NOMO-1 treated with dmso at 0.1 percent for 144 hours (cell line): ENCODE results near the gene PKD1L1.
"Not testable (repeated sequence)": the region's sequence is repeated elsewhere in the genome, so short reads cannot be mapped to it uniquely, and the experiment has no call there.

ENCODE experiments used
- DNase-seq: peaks from one replicate; lab custom pipeline; 2025; ENCODE audit not compliant: unreplicated experiment; lab: John Stamatoyannopoulos, UW

The PKD1L1 gene

DNA sequence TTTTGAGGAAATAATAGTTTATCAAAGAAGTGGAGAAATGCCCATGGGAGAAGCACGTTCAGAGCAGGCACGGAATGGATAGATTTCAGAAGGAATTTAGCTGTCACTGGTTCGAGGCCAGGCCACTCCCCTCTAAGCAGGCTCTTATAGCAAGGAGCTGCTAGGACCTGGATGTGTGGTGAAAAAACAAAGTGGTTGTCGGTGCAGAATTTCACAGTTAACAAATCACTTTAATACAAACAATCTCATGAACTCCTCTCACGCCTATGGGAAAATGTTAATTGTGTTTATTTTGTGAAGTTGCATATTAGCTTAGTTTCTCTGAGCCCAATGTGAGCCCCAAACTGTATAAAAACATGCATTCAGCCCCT, 176.3 kb downstream of the PKD1L1 start:
- DNase-seq = no peak

- DNase-seq = no peak
These were observed 176.8 kb downstream of the PKD1L1 start for GRCh38 chr7:47771336-47771989.

DNA sequence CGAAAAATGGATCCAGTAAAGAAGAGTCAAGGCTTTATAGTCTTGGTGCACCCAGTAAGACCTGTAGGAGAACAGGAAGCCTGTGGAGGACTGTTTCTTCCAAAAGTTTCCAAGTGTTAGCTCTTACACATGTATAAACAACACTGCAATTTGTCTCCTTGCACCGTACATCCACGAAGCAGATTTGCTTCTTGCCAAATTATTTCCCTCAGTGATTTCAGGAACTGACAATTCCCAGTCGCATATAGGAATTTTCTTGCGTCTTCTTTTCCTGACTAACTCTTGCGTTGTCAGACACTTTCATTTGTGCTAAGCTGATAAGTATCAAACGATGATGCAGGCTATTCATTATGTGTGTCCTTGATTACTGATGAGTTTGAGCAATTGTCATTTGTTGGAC, 182.1 kb downstream of the PKD1L1 start:
- no peak for DNase-seq

- DNase-seq = no peak
These were observed 182.8 kb downstream of the PKD1L1 start for GRCh38 chr7:47765373-47765979.

DNA sequence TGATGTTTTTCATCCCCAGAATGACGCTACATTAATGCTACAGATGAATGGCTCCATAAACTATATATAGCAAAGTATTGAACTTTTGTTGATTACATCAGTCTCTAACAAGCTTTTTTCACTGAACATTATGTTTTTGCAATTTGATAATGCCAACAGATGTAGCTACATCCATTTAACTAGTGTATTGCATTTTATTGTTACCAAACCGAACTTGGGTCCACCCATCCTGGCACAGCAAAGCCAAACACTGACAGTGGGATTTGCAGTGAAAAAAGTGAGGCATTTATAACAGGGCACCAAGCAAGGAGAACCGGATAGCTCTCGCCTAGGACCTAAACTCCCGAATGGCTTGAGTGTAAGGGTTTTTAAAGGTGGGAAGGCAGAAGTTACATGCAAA, 183.5 kb downstream of the PKD1L1 start:
- DNase-seq = no peak

DNA sequence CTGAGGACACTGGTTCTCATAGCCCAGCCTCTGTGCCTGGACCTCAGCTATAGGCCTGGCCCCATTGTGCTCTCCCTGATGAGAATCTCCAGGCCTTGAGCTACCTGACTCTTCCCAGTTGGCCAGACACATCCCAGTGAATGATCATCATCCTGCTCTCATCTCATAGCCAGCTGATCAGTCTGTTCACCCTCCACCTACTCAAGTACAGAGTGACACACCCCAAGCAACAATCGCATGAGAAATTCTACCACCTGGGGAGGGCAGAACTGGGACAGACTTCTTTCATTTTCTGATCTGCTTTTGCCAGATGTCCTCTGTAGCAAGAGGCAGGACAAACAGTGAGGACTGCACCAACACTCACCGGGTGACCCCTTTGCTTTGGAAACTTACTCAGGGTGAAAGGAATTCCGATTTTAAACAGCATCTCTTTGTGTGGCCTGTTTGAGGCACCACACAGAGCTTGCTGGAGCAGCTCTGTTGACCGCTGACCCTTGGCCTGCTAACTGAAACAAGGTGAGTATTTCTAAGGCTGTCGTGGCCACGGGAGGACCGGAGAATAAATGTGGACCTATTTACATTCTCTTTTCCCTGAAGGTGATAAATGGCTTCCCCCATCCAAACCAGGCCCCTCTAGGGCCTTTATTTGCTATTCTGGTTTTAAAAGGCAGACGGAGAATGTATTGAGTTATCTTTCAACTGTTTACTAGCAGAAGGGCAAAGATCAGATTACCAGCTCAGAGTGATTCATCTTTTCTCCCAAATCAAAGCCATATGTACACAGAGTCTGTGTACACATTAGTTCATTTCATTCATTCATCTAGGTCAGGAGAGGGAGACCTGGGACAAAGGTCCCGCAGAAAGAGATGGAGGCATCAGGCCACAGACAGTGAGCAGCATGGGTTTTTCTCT, 184.9 kb downstream of the PKD1L1 start:
- DNase-seq = no peak

GRCh38 chr7:47762746-47763062, 185.6 kb downstream of the PKD1L1 start:
- no peak for DNase-seq

DNA sequence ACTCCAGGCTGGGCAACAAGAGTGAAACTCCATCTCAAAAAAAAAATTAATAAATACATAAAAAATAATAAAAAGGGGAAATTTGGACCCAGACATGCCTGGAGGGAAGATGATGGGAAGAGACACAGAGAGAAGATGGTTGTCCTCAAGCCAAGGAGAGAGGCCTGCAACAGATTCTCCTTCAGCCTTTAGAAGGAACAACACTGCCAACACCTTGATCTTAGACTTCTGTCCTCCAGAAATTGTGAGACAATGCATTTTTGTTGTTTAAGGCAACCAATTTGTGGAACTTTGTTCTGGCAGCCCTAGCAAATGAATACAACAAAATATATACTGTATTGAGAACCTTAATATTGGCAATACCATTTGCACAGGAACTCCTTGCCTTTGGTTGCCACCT, 186.1 kb downstream of the PKD1L1 start:
- no peak for DNase-seq

- no peak for DNase-seq
These were observed 189.1 kb downstream of the PKD1L1 start for GRCh38 chr7:47759056-47759706.

DNA sequence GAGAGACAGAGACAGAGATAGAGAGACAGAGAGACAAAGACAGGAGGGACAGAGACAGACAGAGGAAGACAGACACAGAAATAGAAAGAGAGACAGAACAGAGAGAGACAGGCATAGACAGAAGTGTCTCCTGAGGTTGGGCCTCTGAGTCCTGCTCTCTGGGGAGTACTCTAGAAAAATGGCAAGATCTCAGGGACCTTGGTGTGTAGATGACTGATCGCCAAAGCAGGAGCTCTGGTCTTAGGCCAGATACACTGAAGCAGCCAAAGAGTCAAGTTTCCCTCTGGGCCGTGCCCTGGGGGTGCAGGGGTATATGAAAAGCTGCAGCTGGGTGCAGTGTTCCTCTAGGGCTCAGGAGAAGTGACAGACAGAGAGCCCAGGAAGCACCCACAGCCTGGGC, 189.7 kb downstream of the PKD1L1 start:
- DNase-seq = no peak

GRCh38 chr7:47757921-47758411, 190.3 kb downstream of the PKD1L1 start:
- DNase-seq = no peak

- no peak for DNase-seq
These were observed 191.6 kb downstream of the PKD1L1 start for GRCh38 chr7:47756636-47757035.

- no peak for DNase-seq
These were observed 193.0 kb downstream of the PKD1L1 start for GRCh38 chr7:47755248-47755647.

DNA sequence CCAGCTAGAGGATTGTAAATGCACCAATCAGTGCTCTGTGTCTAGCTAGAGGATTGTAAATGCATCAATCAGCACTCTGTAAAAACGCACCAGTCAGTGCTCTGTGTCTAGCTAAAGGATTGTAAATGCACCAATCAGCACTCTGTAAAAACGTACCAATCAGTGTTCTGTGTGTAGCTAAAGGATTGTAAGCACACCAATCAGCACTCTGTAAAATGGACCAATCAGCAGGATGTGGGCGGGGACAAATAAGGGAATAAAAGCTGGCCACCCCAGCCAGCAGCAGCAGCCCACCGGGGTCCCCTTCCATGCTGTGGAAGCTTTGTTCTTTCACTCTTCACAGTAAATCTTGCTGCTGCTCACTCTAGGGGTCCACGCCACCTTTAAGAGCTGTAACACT, 196.5 kb downstream of the PKD1L1 start:
- not testable (repeated sequence) for DNase-seq

GRCh38 chr7:47751043-47751442, 197.2 kb downstream of the PKD1L1 start:
- no peak for DNase-seq

- no peak for DNase-seq
These were observed 200.2 kb downstream of the PKD1L1 start for GRCh38 chr7:47748041-47748440.

DNA sequence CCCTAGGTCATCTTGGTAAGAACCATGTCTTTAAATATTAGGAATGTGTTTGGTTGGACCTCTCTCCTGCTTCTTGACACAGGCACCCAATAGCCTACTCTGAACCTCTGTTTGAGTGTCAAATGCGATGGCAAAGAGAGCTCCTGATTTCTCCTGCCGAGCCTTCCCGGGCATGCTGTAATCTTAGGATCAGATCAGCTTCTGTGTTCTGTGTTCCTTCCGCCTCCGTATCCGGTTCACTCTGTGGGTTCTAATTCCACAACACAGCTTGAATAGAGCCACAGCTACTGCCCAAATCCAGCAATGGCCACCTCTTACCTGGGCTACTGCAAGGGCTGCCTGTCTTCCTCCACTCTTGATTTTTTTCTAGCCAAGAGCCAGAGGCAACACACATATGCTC, 201.1 kb downstream of the PKD1L1 start:
- DNase-seq = no peak

- DNase-seq = no peak
These were observed 201.8 kb downstream of the PKD1L1 start for GRCh38 chr7:47746468-47746867.

DNA sequence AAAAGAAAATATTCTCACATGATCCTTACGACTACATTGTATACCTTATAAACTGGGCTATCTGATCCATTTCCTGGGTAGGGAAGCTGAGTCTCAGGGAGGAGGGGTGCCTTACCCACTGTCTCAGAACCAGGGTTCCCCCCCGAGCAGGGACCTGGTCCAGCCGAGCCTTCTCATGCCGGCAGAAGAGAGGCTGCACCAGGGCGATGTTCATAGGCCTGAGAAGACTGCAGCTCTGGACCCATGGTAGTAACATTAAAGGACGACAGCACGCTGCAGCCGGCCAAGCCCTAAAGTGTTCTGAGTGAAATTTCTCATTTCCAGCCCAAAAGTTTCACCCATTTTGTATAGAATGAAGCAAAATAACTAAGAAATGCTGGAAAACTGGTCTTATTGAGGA, 203.4 kb downstream of the PKD1L1 start:
- DNase-seq = no peak

DNA sequence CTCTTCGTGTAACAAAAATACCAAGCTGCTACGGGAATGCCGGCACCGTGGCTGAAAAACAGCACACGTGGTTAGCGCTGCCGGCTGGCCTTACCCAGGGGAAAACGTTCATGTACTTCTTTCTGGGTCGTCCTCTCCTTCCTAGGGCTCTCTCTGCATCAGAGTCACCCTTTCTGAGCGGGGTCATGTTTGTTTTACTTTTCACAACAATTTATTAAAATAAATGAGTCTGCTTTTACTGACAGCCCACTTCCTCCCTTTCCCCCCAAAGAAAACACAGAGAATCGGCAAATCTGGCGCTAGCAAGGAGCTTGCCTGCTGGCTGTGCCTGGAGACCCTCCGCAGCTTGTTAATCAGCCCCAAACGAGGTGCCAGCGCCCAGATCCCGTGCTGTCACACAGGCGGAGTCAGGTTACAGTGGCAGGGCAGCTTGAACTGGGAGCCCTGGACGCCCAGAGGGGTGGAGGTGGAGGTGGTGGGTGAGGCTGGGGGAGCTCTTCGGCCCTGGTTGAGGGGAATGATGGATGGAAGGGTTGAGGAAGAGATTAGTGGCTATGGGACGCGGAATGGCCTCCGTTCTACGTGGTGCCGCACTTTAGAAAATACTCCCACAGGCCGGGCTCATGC, 204.2 kb downstream of the PKD1L1 start:
- no peak for DNase-seq

GRCh38 chr7:47741984-47742383, 206.3 kb downstream of the PKD1L1 start:
- DNase-seq = no peak
